Lower leg skin (tissue), 4 donors: ENCODE measurements around the gene OR51I2. TPM values are rescaled to one million over a fixed set of nuclear protein-coding genes. Genes with fewer than 3 reads are reported as not detected.

Experiments used
- DNase-seq, 2 donors: peaks; one replicate each; pipeline ENCODE4 v3.0.0-alpha.2; 2019; ENCODE audit warnings: low spot score in 2 of 2
- H3K4me3 ChIP-seq: fragments of 200-600 bp; sonication (generic); 2 replicates; pipeline ENCODE4 v1.5.1; 2017; ENCODE audit warnings: mild to moderate bottlenecking, low read depth; ENCODE audit not compliant: poor library complexity, severe bottlenecking
- CTCF ChIP-seq, 3 donors: fragments of 450-650 bp; IDR thresholded peaks; one replicate each; pipeline ENCODE4 v1.5.1; 2016; ENCODE audit warnings: antibody characterized with exemption in 3 of 3, mild to moderate bottlenecking in 3 of 3, moderate library complexity in 2 of 3
- POLR2A ChIP-seq, 2 donors: fragments of 450-650 bp; IDR thresholded peaks; one replicate each; pipeline ENCODE4 v1.6.1; 2016 to 2017; ENCODE audit warnings: antibody characterized with exemption in 2 of 2, mild to moderate bottlenecking in 1 of 2, moderate library complexity in 1 of 2
- WGBS, 2 donors: methylation state at CpG; one replicate each; pipeline ENCODE4 v1.1.5; 2018; 5-methylcytosine and 5-hydroxymethylcytosine counted together
- intact Hi-C: fragments of 100-400 bp; cut with DNase I; formaldehyde crosslinking; loops from one replicate; pipeline ENCODE4 v1.15.0; 2023; ENCODE audit warnings: low total_unique reads
- total RNA-seq, 4 donors: library from RNA; depleted of rRNA; stranded (reverse); fragments of >200 nt; gene quantifications; one replicate each; pipeline ENCODE4 v1.1.0, GENCODE V29; 2016

Gene OR51I2
- total RNA-seq, 4 donors from 2014 or later = not detected

GRCh38 chr11:5476186-5476819, 27.2 kb downstream of the OR51I2 start:
- DNase-seq = no peak
- H3K4me3 ChIP-seq = no peak overlapping the region
- intact Hi-C loops = loop anchor here (5.0 kb wide), 1 partner anchor 331 kb away; the partner anchor contains the start of gene OR52N2
- 36 to 41% methylated on average over 2 of the region's 2 CpGs for WGBS, 2 donors
- no peak for TF ChIP-seq POLR2A (IDR thresholded peaks at IDR 0.05)
- no peak for TF ChIP-seq CTCF (IDR thresholded peaks at IDR 0.05)

- DNase-seq = no peak
- TF ChIP-seq POLR2A (IDR thresholded peaks at IDR 0.05) (no peak), CTCF (IDR thresholded peaks at IDR 0.05) (no peak)
- intact Hi-C loops = no loop called here
- WGBS, 2 donors = 92 to 93% methylated on average over 3 of the region's 3 CpGs
- no peak overlapping the region for H3K4me3 ChIP-seq
Measured at GRCh38 chr11:5486003-5486402, 36.9 kb downstream of the OR51I2 start.

GRCh38 chr11:5486421-5486820, 37.3 kb downstream of the OR51I2 start:
- 74 to 76% methylated on average over 3 of the region's 3 CpGs for WGBS, 2 donors
- no peak for TF ChIP-seq POLR2A (IDR thresholded peaks at IDR 0.05)
- TF ChIP-seq CTCF (IDR thresholded peaks at IDR 0.05) = no peak
- intact Hi-C loops = no loop called here

GRCh38 chr11:5488385-5488784, 39.3 kb downstream of the OR51I2 start, which contains the start of gene OR52D1:
OR52D1 (plus strand) TSS chr11:5488685; CDS start chr11:5488707, 22 bp downstream.
- TF ChIP-seq CTCF (IDR thresholded peaks at IDR 0.05) = no peak
- no peak for TF ChIP-seq POLR2A (IDR thresholded peaks at IDR 0.05)
- H3K4me3 ChIP-seq = no peak within 1 kb of the TSS
- intact Hi-C loops = no loop called here
- DNase-seq = no peak

More at GRCh38 chr11:5486421-5486820, 37.3 kb downstream of the OR51I2 start:
- DNase-seq = no peak
- no peak overlapping the region for H3K4me3 ChIP-seq

- WGBS, 2 donors = 82 to 91% methylated on average over 4 of the region's 4 CpGs
- H3K4me3 ChIP-seq = no peak overlapping the region
- TF ChIP-seq CTCF (IDR thresholded peaks at IDR 0.05) (no peak), POLR2A (IDR thresholded peaks at IDR 0.05) (no peak)
- intact Hi-C loops = no loop called here
- no peak for DNase-seq
Measured at GRCh38 chr11:5488798-5489399, 39.8 kb downstream of the OR51I2 start.
